Hematopoietic multipotent progenitor cell treated with erythropoietin and hydrocortisone succinate and interleukin-3 and kit ligand, for 15 days (in vitro differentiated cells): ENCODE data around the gene LRMDA.

Experiments used
- DNase-seq: peaks from one replicate; pipeline ENCODE4 v3.0.0-alpha.2; 2015; ENCODE audit warnings: low spot score

LRMDA gene

DNA sequence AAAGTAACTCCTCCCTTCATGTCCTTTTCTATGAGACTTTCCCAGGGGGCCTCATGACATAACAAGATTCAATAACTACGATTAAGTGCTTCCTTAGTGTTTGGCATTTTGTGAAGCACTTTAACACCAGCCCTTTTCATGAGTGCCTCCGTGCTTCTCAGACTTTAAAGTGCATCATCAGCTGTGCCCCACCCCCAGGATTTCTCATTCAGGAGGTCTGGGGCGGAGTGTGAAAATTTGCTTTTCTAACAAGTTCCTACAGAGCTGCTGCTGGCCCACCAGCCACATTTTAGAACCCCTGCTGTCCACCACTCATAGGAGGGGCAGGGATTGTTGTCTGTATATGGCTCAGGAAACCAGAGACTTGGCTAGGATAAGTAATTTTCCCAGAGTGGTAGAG lies 445.3 kb downstream of the LRMDA start:
- DNase-seq: no peak

DNA sequence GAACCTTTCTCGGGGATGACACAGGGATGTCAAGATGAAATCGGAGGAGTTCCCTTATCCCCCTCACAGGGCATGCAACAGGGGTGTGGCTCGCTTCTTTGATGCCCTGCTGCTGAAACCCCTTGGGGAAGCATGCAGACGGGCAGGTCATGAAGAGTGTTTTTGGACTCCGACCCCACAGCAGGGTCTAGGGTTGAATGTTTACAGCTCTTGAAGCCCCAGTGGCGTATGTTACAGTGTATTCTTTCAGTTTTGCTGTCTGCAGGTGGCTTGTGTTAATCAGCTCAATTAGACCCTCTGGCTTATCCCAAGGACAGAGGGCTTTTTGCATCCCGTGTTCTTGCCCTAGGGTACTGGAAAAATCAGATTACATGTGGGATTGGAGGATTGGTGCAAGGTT lies 446.5 kb downstream of the LRMDA start:
- DNase-seq: no peak

DNA sequence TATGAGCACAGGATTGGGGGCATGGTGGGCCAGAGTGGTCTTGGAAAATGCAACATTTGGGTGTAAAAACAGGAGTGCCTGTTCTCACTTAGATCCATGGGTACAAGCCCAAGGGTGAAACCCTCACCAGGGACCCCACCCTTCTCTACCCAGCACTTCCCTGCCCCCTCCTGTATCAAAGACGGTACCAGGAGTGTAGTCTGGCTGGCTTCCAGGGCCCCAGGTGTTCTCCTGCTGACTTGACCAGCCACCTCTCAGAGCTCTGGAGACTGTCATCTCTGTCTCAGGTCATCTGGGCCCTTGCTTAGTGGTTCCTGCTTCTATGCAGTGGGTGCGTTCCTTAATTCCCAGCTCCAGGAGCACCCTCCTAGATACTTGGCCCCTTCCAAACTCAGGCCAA lies 447.2 kb downstream of the LRMDA start:
- no peak for DNase-seq

DNA sequence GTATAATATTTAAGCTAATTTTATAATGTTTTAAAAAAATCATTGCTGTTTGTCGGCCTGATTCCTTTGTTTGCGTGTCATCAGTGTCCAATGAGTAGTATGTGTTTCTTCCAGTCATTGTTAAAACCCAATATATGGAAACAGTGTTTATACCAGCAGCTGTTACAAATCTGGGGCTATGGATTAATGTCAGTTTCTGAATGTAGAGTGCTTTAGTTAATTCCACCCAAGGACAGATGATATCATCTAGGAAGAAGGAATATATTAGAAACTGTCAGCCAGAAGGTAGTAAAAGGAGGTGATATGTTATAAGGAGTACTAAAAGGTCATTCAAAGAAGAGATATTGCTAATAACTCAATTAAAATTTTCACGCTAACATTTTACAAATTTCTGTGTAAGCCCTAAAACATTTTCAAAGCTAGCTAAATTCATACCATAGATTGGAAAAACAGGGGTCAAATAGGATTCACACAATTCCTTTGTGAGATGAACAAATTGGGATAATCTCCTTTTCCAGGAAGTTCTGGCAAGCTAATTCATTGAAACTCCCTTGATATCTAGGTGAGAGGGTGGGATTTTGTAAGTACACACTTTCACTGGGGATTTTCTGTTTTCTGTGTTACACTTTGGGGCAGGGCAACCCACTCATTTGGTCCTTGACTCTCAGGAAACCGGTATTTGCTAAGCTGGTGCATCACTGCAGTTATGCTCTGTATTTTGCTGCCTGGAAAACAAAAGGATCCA lies 448.8 kb downstream of the LRMDA start:
- DNase-seq: no peak

DNA sequence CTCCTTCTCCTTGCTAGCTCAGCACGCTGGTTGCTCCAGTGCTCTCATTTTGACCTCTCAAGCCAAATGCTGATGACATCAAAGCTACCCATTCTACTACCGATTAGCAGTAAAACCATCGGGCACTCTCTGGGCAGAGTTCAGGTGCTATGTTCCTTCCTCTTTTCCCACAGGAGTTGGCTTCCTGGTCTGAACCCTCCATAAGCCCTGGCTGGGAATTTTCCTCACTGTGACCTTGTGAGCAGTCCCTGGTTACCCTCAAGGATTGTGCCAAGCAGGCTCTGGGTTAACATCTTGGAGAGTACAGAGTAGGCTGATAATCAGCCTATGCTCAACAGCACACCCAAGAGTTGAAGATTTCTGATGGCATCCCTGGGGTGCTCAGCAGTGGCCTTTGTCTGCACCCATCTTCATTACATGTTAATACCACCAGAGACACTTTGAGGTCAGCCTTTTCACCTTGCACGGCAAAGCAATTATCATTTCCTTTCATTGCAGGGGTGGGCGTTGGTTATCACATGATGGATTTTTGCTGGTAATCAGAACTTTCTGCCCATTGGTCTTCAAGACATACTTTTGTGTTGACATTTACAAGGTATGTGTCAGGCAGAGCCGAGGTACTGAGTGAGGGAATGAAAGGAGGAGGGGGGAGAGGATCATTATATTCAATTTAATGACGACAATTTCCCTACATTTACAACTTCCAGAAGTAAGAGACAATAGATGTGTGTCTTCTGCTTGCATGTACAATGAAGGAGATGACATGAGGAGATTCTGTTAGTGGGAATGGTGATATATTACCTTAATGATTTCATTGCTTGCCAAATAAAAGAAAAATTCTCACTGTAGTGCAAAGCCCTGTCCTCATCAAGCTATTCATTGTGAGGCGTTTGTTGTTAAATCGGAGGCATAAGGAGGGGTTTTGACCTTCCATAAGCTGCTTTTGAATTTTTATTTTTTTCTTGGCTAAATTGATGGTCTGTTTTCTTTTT lies 452.0 kb downstream of the LRMDA start:
- DNase-seq: no peak

DNA sequence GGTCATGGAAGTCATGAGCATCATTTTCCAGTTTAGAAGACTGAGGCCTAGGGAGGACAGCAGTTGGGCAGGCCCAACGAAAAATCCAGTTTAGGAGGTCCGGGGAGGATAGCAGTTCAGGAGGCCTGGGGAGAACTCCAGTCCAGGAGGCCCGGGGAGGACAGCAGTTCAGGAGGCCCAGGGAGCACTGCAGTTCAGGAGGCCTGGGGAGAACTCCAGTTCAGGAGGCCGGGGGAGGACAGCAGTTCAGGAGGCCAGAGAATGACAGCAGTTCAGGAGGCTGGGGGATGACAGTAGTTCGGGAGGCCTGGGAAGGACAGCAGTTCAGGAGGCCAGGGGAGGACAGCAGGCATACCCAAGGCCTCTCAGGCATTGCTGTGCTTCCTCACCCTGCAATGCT lies 453.4 kb downstream of the LRMDA start:
- DNase-seq: no peak

DNA sequence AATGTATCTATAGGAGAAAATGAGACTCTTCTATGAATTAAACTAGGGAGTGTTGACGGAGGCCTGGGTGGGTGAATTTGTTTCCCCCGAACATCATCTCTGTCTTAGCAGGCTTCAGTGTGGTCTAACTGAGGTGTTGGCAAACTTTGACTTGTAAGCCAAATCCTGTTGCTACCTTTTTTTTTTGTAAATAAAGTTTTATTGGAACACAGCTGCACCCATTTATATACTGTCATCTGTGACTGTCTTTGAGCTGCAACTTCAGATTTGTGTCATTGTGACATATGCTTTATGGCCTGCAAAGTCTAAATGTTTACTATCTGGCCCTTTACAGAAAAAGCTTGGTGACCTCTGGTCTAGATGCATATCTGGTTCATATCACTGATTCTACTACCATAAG lies 455.9 kb downstream of the LRMDA start:
- no peak for DNase-seq

DNA sequence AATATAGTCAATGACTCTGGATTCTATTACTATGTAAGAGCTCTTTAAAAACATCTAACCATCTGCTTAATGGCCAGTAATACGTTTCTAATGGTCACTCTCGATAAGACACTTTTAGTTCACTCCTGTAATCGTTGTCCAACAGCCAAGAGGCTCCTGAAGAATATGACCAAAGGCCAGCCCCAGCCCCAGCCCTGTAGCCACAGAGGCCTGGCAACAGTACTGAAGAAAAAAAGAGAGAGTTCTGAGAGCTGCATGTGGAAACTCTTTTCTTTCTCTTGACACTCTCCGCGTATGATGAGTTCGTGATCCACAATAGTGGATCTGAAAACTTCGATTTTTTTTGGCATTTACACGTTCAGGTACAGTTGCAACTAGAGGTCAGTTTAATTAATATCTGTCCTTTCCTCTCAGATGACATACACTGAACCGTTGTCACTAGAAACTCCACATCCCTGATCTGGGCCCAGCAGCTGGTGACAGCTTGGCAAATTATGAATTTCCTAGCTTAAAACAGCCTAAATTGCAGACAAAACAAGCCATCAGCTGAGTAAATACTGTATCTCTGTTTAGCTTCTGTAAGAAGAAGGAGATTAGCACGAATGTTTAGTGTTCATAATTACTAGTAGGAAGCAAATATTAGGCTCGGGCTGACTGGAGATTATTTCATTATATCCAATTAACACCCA lies 456.7 kb downstream of the LRMDA start:
- DNase-seq: no peak

DNA sequence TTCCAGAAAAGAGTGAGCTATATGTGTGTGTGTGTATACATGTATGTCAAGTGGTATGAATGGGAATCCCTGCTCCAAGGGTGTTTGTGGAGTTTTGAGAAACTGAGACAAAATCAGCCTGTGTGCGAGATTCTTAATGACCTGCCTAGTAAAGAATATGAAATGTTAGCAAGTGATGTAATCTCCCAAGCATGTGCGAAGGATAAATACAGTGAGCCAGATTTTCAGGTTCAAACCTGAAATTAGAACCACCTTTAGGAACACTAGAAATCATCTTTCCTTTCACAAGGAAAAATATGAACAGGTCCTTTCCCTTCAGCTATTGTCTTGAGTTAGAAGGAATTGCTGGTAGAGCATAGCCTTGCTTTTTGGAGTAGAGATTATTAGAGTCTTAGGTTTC lies 457.6 kb downstream of the LRMDA start:
- DNase-seq: no peak

DNA sequence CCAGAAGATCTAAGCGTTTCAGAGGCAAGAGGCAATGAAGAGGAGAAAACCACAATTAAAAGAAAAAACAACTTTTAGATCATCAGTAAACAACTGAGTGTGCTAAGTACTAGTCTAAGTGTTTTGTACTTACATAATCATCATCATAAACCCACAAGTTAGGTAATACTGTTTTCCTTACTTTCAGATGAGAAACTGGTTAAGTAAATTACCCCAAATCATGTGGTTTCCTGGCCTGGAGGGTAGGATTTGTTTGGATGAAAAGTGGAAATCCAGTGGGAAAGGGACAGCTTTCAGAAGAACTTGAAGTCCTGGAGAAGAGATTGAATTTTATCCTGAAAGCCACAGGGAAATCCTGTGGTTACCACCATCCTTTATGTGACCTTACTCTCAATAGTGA lies 463.3 kb downstream of the LRMDA start:
- no peak for DNase-seq

DNA sequence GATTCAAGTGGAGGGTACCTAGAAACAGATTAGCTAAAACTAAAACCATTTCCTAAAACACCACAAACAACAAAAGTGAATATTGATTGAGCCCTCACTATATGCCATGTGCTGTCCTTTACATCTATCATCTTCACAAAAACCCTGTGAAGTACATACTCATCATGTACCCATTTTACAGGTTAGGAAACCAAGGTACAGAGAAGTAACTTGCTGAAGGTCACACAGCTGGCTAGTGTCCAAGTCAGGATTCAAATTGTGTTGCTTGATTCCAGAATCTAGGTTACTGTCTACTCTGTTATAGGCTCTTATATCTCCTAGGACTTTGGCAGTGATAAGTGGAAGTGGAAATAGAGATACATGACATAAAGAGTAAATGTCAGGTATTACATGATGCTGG lies 463.8 kb downstream of the LRMDA start:
- no peak for DNase-seq

DNA sequence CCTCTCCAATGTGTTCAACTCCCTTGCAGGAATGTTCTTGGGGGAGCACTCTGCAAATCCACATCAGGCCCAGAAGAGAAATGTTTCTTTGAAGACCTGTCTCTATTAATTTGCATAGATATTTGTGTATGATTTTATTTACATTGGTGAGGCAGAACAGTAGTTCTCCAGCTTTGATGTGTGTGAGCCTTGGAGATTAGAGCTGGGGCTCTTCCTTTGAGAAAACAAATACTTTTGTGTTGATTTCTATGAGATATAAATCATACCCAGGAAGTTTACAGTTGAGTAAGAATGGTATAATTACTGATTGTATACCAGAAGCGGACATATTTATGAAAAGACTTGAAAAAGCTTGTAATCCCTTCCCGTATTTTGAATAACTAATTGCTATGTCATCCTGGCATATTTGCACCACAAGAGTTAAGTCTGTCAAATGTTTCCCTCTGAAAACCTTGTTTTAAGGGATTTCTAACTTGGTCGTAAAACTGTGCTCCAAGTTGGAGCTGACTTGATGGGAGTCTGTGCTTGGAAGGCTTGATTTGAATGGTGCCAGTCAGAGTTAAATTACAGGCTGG lies 468.5 kb downstream of the LRMDA start:
- no peak for DNase-seq

DNA sequence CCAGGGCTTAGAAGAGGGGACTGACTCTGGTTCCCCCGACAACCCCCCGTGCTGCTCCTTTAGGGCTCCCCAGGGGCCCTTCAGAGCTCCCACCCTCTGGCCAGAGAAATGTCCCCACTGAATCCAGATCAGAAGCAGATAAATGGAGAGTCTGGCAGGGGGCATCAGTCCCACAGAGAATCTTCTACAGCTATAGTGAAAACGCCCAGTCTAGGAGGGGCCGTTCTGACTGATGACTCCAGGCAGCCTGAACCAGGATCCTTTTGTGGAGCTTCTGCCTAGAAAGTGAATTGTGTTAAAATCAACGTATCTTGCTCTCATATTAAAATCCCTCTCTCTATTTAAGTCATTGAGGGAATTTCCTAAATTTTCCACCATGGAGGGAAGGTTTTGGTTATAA lies 471.4 kb downstream of the LRMDA start:
- no peak for DNase-seq

DNA sequence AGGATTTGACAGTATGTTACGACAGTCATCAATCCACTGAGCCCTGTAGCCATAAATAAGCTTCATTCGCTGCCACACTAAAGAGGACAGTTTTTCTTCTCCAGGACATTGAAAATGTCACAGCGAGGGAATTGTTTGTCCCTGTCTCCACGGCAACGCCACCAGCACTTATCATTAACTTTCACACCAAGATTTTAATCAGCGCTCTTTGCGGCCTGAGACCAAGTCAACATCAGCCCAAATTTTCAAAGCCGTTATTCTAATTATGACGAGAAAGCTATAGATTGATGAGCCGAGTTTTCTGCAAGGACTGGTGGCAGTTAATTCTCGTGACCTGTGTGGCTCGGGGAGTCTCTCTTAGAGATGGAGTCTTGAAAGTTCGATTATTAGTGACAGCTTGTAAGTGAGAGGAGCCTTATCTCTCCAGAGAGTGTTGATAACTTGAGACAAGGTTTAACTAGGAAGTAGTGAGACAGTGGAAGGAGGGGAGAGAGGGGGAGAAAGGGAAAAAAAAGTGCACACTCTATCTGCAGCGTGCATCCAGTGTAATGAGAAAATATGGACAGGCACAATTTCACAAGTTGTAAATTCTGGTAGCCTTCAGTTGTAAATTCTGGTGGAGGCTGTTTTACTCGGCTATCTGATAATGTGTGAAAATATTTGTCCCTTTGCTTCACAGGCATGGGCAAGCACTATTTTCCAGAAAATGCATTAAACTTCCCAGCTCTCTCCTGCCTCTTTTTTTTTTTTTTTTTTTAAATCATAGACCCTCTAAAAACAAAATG lies 473.3 kb downstream of the LRMDA start:
- no peak for DNase-seq

DNA sequence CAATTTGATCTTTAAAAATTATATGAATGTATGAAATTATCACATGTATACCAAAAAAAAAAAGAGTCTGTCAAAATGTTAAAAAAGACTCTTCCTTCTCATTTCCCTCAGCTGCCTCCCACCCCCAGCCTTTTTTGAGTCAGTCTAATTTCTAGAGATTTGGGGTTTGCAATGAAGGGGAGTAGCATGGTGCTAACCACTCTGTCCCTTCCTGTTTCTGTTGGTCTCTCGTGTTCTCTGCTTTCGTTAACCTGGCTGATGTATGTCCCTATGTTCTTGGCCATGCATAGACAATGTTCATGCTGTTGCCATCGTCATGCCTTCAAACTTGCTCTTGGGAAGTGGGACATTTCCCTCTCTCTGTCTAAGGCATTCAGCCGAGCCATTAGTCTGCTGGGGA lies 474.1 kb downstream of the LRMDA start:
- no peak for DNase-seq

DNA sequence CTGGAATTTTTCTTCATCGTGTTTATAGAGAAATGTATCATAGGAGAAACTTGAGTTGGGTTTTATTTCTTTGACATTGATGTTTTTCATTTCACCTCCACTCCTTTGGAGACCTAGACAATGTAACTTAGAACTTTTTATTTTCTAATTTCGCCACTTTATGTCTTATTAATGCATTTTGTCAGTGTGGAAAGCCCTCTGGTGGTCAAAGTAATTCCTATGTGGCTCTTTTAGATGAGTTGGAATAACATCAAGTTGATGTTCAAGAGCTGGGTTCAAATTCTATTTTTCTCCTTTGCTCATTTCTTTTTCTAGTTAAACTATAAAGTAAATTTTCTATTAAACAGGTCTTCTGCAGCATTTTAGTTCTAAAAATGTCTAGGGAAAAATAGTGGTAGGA lies 478.6 kb downstream of the LRMDA start:
- no peak for DNase-seq

DNA sequence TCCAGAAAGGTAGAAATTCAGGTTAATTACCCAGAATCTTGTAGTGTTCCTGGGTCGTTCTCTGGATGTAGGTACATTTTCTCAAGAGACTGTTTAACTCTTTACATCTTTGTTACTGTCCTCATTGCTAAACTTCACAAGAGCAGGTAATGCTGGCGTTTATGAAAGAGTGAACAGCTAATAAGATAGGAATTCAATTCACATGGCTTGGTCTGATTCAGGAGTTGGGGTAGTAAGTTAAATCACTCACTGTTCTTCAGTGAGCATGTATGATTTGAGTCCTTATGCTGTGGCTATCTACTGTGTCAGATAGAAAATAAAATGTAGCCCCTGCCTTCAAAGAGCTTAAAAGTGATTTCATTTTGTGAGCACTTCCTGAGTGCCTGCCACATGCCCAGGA lies 480.0 kb downstream of the LRMDA start:
- DNase-seq: no peak

DNA sequence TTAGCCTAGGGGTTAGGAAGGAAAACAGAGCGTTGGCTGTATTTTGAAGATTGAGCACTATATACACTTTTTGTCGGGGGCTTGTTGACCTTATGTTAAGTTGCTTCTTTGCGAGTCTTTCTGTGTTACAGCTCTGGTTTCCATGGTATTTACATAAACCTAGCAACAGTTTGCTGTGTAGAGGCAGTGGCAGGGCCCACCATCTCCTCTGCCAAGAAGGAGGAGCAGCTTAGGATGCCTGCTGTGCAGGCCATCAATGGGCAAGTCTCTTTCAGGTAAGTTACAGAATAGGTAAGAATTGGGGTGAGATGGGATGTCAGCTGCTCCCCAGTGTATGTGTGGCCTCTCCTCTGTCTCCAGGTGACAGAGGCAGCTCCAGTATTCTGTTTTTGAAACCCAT lies 485.5 kb downstream of the LRMDA start:
- DNase-seq: no peak

DNA sequence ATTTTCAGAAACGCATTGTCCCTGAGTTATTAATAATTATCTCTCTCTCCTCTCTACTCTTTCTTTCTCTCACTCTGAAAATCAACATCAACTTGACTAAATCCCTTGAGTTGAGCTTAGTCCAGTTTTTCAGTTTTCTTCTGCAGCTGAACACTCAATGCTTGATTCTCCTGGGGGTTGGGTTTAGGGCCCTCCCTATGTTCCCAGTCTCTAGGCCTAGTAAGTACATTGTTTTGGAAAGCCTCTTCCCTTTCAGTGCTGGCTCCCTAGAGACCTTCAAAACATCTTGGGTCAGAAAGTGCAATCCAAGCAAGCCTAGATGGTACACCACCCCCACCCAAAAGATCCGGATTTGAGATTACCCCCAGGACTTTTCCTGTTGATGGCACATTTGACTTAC lies 488.5 kb downstream of the LRMDA start:
- DNase-seq: no peak

DNA sequence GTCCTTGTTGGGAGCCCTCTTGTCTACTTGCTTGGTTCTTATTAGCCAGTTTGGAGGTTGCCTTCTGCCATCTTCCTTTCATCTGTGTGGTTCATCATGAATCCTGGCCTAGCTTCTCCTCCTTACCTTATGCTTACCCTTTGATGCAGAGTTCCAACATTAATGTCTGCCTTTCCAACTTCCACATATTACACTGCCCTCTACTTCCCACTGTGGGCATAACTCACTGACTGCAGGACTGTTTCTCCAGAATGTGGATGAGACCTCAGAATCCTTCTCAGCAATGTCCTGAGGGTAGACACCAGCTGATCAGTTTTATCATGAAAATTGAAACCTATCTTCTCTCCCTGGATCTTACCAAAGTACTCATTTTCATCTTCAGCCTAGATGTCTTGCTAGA lies 491.0 kb downstream of the LRMDA start:
- DNase-seq: no peak

DNA sequence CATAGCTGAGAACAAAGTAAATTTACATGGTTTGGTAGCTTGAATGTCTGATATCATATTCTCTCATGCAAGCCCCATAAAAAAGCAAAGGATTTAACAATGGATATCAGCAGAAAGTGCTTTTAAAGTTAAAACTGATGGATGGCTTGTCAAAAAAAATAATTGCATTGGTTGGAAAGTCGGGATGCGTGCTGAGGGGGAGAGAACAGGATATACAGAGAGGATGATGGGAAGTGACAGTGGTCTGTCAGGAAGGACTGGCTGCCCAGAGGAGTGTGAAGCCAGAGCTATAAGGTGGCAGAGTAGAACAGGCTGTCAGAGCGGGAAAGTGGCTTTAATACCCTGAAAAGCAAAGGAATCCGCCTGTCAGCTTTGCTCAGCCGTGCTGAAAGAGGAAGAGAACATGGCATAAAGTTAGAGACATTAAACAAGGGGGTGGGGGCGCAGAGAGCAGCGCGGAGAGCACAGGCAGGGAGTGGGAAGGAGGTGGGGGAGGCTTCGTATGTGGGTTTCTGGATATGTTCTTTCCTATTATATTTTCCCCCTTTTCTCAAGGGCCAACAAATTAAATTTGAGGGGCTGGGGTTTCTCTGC lies 493.0 kb downstream of the LRMDA start:
- no peak for DNase-seq
